GM12891 (cell line): ENCODE measurements around the gene ATF7IP2.

Experiments
- PAX5 ChIP-seq: IDR thresholded peaks from 2 replicates; pipeline ENCODE4 v1.6.1; 2011; ENCODE audit warnings: low read length, moderate library complexity, mild to moderate bottlenecking; ENCODE audit not compliant: insufficient read depth, severe bottlenecking
- POLR2A ChIP-seq: IDR thresholded peaks from 2 replicates; pipeline ENCODE4 v1.6.1; 2011; ENCODE audit warnings: low read depth, low read length, control low read depth
- POLR2AphosphoS5 ChIP-seq: IDR thresholded peaks from 2 replicates; pipeline ENCODE4 v1.6.1; 2011; ENCODE audit warnings: low read depth, low read length, control low read depth
- POU2F2 ChIP-seq: IDR thresholded peaks from 2 replicates; pipeline ENCODE4 v1.6.1; 2011; ENCODE audit warnings: low read depth, mild to moderate bottlenecking, control low read depth, low read length, moderate library complexity
- SPI1 ChIP-seq: IDR thresholded peaks from 2 replicates; pipeline ENCODE4 v1.6.1; 2011; ENCODE audit warnings: low read depth, low read length, control low read depth
- TAF1 ChIP-seq: IDR thresholded peaks from 2 replicates; pipeline ENCODE4 v1.6.1; 2011; ENCODE audit warnings: low read depth, low read length, control low read depth

GRCh38 chr16:10428433-10429168, 42.7 kb downstream of the ATF7IP2 start:
- TF ChIP-seq PAX5 (no peak), POLR2AphosphoS5 (no peak), POLR2A (no peak), TAF1 (no peak), SPI1 (no peak), POU2F2 (no peak)
